HG03469 (cell line): Measurements from ENCODE around the gene DCDC2.
A peak's percentile ranks its signal among the peaks of the same experiment; 100 is the strongest.
"Not testable (repeated sequence)": the region's sequence is repeated elsewhere in the genome, so short reads cannot be mapped to it uniquely, and the experiment has no call there.

Source experiments
- ATAC-seq: cut with Tn5 transposase; IDR thresholded peaks from one replicate; pipeline ENCODE4 v1.9.1; 2021; ENCODE audit warnings: mild to moderate bottlenecking, moderate library complexity, moderate number of reproducible peaks; ENCODE audit not compliant: unreplicated experiment

DCDC2 gene

DNA sequence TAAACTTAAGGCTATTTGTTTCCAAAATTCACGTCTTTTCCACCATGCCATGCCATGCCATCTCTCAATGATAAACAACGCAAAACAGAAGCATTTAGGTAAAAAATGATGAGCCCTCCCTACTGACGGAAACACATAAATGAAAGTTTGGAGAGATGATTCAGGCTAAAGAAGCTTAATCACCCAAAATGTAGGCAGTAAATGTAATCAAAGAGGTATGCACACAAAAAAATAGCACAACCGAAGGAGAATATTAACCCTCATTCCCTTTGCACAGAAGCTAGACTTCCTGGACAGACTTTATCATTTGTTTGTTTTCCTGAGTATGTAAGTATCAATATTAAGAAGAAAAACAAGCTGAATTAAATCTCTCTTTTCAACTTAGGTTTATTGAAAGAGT is 28.8 kb downstream of the DCDC2 start:
- ATAC-seq = no peak

DNA sequence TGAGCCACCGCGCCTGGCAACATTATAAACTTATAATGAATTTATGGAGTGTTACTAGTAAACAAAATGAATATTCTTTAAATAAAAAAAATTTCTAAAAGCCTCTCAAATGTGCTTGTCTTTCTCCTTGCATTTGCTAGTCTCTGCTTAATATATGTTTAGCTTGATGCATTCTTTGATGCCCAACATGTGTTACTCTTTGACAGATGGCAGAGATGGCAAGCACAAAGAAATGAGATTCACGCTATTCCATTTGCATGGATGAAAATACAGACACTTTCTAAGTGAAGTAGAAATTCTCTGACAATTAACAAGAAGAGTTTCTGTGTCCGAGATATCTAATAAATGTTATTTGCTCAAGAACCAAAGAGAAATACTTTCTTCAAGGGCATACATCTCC is 30.1 kb downstream of the DCDC2 start:
- ATAC-seq = no peak

DNA sequence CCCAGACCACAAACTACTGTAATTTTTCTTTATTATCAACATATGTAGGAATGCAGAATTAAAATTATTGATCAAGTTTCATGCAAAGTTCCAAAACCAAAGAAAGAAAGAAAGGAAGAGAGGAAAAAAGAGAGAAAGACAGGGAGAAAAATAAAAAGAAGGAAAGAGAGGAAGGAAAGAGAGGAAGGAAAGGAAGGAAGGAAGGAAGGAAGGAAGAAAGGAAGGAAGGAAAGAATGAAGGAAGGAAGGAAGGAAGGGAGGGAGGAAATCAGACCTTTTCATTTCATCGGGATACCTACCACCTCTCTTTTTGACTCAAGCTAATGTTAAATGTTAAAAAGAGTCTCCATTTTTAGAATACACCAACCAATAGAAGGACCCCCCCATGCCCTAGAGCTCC is 31.9 kb downstream of the DCDC2 start:
- no peak for ATAC-seq

DNA sequence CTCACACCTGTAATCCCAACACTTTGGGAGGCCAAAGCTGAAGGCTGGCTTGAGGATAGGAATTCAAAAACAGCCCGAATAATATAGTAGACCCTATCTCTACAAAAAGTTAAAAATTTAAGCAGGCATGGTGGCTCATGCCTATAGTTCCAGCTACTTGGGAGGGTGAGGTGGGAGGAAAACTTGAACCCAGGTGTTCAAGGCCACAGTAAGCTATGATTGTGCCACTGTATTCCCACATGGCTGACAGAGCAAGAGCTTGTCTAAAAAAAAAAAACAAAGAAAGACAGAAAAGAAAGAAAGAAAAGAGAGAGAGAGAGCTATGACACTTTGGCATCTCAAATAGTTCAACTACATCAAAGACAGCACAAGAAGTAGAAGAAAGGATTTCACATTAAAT is 33.2 kb downstream of the DCDC2 start:
- no peak for ATAC-seq

DNA sequence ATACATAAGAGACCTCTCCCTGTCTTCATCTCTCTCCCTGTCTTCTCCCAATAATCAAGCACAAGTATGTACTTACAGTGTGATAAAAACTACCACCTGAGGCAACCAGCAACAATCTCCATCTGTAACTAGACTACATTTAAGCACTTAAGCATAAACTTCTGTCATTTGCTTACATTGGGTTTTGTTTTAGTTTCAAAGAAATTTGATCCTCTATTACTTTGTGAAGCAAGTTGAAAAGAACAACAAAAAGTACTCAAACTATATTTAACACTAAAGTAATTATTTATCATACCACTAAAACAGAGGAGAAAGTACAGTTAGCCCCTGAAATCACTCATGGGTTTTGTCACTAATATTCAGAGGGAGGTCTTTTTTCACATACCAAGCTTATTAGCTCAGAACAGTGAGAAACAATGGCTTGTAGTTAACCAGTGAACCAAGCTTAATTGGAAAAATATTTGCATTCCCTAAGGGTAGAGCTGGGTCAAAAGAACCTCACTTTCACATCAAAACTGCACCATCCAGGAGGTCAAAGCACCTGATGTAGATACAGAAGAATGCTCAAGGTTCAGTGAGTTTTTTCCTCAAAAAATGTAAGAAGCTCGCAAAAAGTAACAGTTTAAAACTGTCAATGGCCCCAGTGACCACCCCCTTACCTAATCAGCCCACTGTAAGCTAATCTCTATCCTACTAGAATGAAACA is 34.1 kb downstream of the DCDC2 start:
- ATAC-seq = no peak

DNA sequence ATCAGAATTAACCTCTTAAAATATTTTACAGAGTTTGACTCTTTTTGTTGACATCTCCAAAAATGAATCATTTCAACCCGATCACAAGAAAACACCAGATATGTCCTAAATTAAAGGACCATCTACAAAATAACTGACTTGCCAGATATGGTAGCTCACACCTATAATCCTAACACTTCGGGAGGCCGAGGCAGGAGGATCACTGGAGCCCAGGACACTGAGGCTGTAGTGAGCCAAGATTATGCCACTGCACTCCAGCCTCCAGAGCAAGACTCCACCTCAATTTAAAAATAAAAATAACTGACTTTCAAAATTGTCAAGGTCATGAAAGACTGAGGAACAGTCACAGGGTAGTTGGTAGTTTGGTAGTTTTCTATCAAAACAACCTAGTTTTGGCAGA is 34.9 kb downstream of the DCDC2 start:
- ATAC-seq = no peak

DNA sequence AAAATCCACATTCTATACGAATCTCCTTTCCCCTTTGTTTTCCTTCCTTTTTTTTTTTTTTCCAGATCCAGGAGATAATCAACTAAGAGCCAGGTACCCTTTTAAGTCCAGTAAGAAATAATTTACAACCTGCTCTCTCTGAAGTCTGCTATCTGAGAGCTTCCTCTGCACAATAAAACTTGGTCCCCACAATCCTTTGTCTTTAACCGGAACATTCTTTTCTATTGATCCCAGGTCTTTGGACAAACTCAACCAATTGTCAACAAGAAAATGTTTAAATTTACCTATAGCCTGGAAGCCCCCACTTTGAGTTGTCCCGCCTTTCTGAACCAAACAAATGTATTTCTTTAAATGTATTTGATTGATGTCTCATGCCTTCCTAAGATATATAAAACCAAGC is 35.4 kb downstream of the DCDC2 start:
- not testable (repeated sequence) for ATAC-seq

DNA sequence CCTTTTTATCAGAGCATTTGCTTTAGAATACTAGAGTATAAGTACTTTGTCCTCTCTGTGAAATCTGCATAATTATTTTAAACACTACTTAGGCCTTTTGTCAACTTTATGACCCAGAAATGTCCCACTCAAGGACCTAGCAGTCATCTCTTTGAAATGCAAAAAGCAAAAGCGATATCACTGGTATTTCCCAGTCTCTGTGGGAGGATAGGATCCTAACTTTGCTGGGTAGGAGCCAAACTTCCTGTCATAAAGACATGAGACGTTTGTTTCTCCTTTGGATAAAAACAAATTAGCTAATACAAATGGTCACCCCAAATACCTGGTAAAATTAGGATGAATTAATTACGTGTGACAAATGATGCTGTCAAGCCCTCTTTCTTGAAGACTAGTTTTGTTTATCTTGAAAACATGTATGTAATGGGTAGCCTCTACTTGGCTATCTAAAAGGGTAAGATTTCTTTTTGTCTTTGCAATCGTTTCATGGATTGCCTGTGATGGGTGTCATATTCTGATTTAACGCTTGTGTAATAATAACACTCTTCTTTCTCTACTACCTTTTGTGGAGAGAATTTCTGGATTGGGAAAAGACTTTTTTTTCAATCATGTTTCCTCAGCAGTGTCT is 36.2 kb downstream of the DCDC2 start:
- no peak for ATAC-seq

DNA sequence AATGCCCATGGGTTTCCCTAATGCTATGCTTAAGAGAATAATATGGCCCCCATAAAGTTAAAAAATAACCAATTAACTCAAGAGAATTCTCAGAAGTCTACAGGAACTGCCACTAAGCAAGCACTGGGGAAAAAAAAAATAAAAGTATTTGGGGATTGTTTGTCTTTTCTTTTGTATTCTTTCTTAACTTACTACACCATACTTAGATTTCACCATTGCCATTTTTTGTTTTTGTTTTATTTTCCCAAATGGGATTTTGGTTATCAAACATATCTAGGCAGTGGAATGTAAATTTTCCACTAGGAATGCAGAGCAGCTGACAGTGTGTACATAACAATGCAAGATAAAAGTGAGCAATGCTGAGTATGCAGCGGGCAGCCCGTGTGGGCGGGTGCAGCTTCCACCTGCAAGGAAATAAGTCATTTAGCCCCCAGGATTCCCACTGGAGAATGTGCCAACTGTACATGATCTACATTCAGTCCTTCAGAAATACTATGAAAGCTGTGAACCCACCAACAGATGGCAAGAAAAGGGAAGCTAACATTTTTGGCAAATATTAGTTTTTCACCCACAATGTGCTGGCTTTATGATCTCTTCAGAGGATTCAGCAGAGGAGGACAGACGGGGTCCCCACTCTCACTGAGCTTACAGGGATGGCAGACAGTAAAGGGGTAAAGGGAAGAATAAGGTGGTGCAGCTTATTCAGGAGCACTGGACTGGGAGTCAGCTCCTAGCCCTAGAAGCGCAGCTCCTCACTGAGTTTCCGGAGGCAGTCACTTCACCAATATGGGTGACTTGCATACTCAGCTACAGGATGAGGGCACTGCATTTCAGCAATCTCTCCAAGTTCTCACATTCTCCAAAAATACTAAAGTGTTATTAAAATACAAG is 44.4 kb downstream of the DCDC2 start:
- no peak for ATAC-seq

DNA sequence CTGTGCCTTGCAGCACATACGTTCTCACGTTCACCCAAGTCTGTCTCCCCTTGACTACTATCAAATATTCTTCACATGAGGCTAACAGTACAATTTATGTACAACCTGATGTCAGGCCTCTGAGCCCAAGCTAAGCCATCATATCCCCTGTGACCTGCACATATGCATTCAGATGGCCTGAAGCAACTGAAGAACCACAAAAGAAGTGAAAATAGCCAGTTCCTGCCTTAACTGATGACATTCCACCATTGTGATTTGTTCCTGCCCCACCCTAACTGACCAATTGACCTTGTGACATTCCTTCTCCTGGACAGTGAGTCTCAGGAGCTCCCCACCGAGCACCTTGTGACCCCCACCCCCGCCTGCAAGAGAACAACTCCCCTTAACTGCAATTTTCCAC is 46.1 kb downstream of the DCDC2 start:
- ATAC-seq = not testable (repeated sequence)

DNA sequence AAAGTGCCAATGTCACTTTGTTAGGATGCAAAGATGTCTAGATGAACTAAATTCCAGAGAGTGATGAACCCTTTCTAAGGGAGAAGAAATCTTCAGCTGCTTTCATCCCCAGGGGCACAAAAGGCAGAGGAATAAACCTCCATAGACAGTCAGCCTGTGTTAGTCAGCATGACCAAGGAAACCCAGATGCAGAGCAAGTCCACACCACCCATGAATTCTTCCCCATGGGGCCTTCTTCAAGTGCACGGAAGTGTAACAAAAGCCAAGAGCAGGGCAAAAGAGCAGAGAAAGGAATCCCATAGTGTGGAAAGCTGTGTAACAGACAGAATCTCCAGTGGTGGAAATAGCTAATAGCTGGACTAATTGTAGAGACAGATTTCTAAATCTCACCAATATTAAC is 50.0 kb downstream of the DCDC2 start:
- no peak for ATAC-seq

DNA sequence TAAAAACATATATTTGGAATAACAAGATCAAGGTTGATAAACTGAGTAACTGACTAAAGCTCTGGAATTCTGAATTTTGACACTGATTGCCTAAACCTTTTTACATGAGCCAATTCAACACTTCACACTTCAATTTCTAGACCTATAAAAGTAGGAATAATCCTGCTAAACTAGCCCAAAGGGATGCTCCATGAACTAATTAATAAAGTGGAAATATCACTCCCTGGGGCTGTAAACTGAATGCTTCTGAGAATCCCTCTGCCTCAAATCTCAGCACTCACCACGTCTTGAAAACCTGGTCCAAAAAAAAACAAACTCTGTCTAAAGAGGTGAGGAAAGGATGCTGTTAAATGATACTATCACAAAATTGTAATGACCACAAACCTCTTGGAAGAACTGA is 50.9 kb downstream of the DCDC2 start:
- ATAC-seq = no peak

DNA sequence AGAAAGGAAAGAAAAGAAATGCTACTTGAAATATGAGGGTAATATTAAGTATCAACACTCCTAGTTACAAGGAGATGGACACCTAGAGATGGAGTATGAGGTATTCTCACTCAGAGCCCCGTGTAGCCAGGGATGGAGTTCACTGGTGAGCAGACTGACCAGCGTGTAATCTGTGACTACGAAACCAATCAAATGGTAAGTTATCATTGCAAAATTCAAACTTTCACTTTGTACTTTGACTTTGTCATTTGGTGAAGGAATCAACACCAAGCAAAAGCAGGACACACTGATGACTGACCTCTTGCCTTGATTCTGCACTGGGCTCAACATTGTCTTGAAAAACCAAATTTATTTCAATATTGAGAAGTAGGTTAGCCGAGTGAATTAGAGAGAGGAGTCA is 51.8 kb downstream of the DCDC2 start:
- no peak for ATAC-seq

DNA sequence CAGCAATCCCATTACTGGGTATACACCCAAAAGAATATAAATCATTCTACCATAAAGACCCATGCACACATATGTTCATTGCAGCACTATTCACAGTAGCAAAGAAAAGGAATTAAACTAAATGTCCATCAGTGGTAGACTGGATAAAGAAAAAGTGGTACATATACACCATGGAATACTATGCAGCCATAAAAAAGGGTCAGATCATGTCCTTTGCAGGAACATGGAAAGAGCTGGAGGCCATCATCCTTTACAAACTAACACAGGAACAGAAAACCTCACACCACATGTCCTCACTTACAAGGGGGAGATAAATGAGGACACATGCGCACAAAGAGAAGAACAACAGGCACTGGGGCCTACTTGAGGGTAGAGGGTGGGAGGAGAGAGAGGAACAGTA is 60.9 kb downstream of the DCDC2 start:
- no peak for ATAC-seq

DNA sequence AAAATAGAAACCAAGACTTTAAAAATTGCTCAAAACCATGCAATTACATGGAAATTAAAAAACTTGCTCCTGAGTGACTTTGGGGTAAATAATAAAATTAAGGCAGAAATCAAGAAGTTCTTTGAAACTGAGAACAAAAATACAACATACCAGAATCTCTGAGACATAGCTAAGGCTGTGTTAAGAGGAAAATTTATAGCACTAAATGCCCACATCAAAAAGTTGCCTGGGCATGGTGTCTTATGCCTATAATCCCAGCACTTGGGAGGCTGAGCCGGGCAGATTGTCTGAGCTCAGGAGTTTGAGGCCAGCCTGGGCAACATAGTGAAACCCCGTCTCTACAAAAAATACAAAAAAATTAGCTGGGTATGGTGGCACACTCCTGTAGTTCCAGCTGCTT is 64.0 kb downstream of the DCDC2 start:
- ATAC-seq = not testable (repeated sequence)

DNA sequence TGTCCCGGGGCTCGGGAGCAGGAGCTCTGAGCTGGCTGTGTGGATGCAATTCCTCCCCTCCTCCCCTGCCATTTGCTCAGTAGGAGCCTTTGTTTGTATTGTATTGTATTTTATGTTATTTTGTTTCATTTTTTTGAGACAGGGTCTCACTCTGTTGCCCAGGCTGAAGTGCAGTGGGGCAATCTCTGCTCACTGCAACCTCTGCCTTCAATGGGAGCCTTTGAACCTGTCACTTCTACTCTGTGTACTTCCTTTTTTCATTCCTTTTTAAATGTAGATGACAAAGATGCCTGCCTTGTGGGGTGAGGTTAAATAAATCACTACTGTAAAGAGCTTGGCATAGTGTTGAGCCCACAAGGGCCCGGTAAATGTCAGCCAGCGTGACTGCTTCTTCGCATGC is 70.6 kb downstream of the DCDC2 start:
- ATAC-seq = no peak

DNA sequence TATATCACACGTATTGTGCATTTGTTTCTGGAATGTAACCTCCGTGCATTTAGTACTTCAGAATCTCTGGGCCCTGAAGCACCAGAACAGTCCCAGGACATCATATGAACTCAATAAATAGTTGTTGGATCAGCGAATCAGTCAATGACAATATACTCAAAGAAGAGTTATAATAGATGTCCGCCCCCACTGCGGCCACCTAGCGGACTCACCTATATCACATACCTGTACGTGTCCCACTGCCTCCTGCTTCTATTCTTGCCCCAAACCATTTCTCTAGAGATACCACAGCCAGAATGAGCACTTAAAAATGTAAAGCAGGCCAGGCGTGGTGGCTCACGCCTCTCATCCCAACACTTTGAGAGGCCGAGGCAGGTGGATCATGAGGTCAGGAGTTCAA is 73.9 kb downstream of the DCDC2 start:
- no peak for ATAC-seq

DNA sequence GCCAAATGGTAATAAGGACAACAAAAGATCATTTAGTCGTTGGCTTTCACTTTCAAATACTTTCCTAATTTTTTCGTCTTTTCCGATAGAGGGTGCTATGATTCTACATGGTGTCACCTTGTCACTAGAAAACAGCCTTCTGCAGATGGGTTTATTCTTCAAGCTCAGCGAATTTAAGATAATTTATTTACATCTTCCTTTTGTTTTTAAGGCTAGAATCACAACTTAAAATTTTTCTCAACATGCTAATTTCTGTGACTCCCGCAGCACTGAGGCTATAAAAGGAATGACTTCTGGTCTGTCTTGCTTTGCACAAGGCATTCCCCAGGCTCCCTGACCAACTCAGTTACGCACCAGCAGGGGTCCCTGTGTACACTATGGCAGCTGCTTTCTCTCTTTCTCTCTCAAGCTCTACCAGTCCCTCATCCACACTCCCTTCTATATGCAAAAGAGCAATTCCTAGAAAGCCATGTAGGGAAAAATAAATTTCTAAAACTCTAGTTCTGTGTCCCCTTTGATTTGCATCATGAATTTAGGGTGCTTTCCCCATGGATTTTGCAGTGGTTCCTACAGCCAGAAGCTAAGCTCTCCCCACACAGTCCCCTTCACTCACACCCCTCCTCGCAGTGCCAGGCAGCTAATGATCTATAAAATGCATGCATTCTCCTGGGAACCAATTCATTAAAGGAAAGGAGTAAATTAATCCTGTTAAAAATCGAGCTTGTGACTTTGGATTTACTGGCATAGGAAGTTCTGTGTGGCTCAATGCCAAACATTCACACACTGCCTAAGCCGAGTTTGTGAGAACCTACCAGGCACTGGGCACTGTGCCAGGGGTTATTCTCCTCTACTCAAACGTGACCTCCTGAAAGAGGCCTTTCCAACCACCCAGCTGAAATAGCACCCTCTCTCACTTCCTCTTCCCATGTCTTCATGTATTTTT is 74.5 kb downstream of the DCDC2 start:
- ATAC-seq = peak; percentile 79

DNA sequence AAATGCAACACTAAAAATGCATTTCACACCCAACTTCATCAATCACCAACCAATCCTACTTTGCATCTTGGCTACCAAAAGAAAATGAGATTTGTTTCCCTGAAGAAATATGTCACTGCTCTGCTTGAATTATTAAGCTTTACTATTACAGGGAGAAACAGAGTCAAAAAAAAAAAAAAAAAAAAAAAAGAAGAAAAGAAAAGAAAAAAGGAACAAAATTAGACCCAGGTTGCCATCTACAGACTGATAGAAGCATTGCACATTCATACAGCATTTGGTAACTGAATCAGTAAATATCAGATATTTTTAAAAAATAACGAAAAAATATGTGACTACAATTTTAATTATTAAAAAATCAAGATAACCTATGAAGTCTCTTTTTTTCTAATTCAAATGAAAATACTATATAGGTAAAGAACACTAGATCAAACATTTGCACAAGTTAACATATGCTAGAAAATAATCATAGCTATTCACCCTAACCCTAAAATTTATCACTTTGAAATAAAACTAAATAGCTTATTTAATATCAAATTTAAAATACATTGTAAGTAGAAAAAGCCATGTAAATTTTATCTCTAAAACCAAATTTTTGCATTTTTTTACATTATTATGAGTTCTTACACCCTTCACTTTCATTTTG is 83.3 kb downstream of the DCDC2 start:
- ATAC-seq = no peak
